GM21717 (cell line): ENCODE measurements around the gene POLRMT.
"Not testable (repeated sequence)": the region's sequence is repeated elsewhere in the genome, so short reads cannot be mapped to it uniquely, and the experiment has no call there.

Experiments used
- ATAC-seq: cut with Tn5 transposase; IDR thresholded peaks from one replicate; pipeline ENCODE4 v1.9.1; 2021; ENCODE audit warnings: mild to moderate bottlenecking, moderate library complexity; ENCODE audit not compliant: unreplicated experiment

The POLRMT gene

DNA sequence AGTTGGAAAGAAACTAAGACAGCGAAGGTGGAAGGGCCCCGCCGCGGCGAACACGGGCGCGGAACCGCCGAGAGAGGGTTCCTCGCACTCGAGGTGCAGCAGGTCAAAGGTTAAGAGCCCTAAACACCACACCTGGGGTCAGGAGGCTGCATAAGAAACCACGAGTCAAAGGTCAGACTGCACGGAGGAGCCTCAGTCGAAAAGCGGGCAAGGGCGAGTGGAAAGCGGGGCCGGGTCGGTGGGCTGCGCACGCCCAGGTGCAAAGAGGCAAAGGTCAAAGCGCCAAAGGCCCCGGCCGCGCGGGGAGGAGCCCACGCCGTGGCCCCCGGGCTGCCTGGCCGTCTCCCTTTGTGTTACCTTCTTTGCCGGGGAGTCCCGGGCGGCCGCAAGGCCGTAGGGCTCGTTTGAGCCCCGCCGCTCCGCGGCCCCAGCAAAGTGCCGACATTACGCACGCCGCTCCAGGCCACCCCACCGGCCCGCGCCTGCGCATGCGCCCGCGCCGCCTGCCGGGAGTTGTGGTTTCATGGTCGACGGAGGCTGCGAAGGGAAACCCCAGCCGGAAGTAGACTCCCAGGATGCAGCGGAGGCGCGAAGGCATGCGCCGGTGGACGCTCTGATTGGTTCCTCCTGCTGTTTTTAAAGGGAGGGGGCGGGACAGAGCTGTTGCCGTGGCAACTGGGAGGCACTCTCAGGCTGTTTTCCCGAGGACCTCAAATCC is at the start of gene POLRMT:
POLRMT (minus strand) TSS at position 470 of the 718 bp plus-strand sequence; CDS start at position 445, 25 bp downstream.
- peak; percentile 50 for ATAC-seq

- no peak for ATAC-seq
Observed at GRCh38 chr19:682678-683320, 49.5 kb upstream of the POLRMT start.

GRCh38 chr19:681029-682019 is 48.0 kb upstream of the POLRMT start:
- ATAC-seq = no peak

DNA sequence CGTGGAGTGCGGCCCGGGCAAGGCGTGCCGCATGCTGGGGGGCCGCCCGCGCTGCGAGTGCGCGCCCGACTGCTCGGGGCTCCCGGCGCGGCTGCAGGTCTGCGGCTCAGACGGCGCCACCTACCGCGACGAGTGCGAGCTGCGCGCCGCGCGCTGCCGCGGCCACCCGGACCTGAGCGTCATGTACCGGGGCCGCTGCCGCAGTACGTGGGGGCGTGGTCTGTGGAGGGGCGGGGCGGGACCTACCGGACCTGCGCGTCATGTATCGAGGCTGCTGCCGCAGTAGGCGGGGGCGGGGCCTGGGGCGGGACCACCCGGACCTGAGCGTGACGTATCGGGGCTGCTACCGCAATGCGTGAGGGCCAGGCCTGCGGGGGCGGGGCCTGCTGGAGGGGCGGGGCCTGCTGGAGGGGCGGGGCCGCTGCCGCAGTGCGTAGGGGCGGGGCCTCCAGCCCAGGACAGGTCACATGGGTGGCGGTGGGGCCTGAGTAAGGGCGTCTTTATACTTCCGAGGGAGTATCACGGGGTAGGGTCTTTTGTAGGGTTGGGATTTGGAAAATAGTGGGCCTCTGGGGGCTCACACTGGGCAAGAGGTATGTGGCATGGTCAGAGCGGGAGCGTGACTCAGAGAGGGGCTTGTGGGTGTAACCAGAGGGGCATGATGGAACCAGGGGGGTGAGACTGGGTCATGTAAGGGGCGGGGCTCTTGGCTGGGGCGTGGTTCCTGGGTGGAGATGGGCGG is 47.1 kb upstream of the POLRMT start:
- peak; percentile 56 for ATAC-seq

DNA sequence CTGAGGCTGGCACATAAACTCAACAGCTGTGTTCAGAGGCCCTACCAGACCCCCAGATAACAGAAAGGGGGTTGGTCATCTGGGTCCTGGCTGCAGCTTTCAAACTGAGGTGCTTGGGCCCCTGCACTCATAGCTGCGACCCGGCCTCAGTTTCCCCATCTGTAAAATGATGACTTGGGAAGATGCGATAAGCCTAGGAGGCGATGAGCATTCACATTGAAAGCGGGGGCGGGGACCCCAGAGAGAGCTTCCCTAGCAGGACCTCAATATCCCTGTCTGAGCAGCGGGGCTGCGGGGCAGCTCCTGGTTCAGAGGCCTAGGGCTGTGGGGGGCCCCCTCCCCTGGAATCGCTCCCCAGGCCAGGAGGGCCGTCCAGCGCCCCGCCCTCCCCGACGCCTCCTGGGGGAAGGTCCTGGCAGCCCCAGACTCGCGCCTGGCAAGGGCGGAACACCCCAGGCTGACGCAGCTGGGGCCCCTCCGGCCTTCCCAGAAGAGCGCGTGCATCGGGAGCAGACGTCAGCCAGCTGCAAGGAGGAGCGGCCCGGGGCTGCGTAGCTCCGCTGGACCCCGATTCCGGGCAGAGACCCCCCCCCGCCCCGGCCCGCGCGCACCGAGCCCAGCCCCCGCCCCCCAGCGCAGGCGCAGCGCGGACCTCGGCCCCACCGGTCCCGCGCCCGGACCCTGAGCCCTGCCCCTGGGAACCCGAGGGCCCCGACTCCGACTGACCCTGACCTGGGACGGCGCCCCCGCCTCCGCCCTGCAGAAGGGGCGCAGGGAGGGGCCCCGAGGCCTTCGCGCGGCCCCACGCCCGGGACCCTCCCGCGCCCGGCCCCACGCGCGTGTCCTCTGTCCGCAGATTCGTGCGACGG is 46.3 kb upstream of the POLRMT start:
- peak; percentile 7 for ATAC-seq

DNA sequence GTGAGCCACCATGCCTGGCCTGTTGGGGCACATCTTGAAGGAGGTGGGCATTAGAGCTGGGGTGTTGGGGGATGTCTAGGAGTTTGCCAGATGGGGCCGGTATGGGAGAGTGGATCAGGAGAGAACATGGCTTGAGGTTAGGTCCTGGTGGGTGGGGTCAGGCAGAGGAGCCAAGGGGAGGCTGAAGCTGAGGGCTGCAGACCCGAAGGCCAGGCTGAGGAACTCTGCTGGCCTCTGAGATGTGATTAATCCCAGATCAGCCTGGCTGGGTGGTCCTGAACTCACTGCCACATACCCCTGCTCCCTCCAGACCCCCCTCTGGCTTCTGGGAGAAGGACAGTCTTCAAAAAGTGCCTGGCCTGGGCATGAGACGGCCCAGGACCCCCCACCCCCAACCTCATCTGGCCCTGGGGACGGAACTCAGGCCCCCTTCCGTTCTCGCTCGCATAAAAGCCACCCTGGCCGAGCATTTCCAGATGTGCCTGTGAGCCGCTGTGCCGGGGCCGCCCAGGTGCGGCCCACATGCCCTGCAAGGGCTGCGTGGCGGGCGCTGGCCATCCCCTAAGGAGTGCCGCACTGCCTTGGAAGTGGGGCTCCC is 45.6 kb upstream of the POLRMT start:
- ATAC-seq = no peak

GRCh38 chr19:677601-678436 is 44.5 kb upstream of the POLRMT start:
- ATAC-seq = no peak

- ATAC-seq = no peak
Observed at GRCh38 chr19:677201-677600, 43.9 kb upstream of the POLRMT start.

- no peak for ATAC-seq
Observed at GRCh38 chr19:676339-677105, 43.2 kb upstream of the POLRMT start, which contains the start of gene FSTL3. TSS of gene FSTL3 (plus strand) at chr19:676392. CDS start at chr19:676424, 32 bp downstream.

DNA sequence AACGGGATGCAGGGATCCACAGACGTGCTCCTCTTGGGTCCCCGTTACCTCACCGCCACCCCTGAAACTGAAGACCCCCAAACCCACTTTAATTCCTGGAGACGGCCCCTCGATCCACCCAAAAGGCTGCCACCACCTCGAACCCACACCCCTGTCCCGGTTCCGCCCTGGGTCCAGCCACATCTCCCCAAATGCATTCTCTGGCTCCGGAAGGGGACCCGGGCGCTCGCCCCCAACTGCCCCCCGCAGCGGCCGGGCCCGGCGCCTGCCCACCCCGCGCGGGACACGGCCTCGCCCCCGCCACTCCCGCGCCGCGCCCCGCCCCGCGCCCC is 42.6 kb upstream of the POLRMT start:
- no peak for ATAC-seq

GRCh38 chr19:674282-675151 is 41.2 kb upstream of the POLRMT start:
- no peak for ATAC-seq

GRCh38 chr19:670609-671075 is 37.3 kb upstream of the POLRMT start:
- no peak for ATAC-seq

DNA sequence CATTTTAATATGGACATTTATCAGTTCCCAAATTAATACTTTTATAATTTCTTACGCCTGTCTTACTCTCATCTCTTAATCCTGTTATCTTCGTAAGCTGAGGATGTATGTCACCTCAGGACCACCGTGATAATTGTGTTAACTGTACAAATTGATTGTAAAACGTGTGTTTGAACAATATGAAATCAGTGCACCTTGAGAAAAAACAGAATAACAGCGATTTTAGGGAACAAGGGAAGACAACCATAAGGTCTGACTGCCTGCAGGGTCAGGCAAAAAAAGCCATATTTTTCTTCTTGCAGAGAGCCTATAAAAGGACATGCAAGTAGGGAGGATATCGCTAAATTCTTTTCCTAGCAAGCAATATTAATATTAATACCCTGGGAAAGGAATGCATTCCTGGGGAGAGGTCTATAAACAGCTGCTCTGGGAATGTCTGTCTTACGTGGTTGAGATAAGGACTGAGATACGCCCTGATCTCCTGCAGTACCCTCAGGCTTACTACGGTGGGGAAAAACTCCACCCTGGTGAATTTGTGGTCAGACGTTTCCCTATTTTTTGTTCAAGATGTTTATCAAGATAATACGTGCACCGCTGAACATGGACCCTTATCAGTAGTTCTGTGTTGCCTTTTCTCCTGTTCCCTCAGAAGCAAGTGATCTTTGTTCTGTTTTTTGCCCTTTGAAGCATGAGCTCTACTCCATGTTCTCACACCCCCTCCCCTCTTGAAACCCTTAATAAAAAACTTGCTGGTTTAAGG is 35.5 kb upstream of the POLRMT start:
- ATAC-seq = not testable (repeated sequence)

DNA sequence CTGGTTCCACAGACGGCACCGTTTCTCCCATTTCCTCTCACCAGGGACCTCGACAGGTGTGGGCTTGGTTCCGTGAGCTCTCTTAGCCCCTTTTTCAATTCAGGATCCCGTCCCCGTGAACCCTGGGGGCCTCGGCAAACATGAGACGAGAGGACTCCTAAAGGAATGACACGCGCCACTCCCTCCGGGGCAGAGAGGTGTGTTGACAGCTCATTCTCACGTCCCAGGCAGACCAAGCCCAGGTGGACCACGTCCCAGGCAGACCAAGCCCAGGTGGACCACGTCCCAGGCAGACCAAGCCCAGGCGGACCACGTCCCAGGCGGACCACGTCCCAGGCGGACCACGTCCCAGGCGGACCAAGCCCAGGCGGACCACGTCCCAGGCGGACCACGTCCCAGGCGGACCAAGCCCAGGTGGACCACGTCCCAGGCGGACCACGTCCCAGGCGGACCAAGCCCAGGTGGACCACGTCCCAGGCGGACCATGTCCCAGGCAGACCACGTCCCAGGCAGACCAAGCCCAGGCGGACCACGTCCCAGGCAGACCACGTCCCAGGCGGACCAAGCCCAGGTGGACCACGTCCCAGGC is 33.7 kb upstream of the POLRMT start:
- ATAC-seq = not testable (repeated sequence)

- no peak for ATAC-seq
Observed at GRCh38 chr19:664913-665443, 31.6 kb upstream of the POLRMT start.
